ENCODE data around the gene HPS1. TPM values are rescaled to one million over a fixed set of nuclear protein-coding genes. Genes with fewer than 3 reads are reported as not detected.

HPS1 gene
- total and polyA plus RNA-seq, 10 of the 15 experiments (the other 5 are each of a cell fraction or from before 2014, with no cell fraction given), result 27.1 to 138 (median 54.8) TPM

DNA sequence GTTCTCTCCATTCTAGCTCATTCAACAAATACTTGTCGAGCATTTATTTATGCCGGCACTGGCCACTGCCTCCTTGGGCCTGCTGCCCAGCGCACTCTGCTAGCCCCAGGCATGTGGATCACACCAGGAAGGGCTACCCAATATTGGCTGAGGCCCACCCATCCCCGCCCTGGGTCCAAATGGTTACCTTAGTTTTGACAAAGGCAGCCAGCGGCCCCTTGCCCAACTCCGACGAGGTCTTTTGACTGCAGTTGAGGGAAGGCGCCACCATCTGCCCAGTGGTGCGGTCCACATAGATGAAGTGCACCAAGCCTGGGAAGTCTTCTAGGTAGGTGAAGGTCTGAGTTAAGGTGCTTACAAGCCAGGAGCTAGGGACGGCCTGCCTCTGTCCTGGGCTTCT lies 24.6 kb downstream of the HPS1 start (continued):
- TF ChIP-seq MTA3 (IDR thresholded peaks at IDR 0.05; ENCODE audit: borderline replicate concordance, low read length) (no peak), PAX8 (IDR thresholded peaks at IDR 0.05) (no peak), CTCF (IDR thresholded peaks at IDR 0.05 in 2 of 3, conservative IDR thresholded peaks at IDR 0.05 in 1 of 3; ENCODE audit: control insufficient read depth in 2 of 3, extremely low read depth in 1 of 3, insufficient read depth in 1 of 3, low read depth in 3 of 3, low read length in 3 of 3) (no peak), PKNOX1 (IDR thresholded peaks at IDR 0.05) (no peak), NBN (IDR thresholded peaks at IDR 0.05) (no peak)

DNA sequence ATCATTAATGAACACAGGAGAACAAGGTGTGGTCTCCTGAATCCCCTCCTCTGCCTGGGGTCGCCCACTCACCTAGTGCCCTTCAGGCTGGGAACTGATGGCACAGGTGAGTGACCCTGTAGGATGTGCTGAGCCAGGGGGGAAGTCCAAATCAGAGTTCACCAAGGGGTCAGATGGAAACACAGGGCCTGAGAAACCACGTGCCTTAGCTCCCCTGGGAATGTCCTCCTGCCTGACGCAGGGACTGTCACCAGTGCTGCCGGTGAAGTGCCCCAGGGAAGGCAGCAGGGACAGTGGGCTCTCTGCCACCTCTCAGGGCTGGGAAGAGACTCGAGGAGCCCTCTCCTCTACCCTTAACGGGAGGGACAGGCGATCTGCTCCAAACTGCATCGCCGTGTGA lies 25.9 kb downstream of the HPS1 start:
- intact Hi-C loops (cut with micrococcal nuclease; ENCODE audit: unreplicated experiment), result no loop called here
- Histone ChIP-seq H2AFZ (ENCODE audit: control insufficient read depth, low read depth, low read length) (no peak overlapping the region), H3K4me2 (ENCODE audit: control insufficient read depth, insufficient read depth) (no peak overlapping the region), H3K79me2 (ENCODE audit: control insufficient read depth, insufficient read depth, low read length) (no peaks in the 10 kb centered on the region), H3K9me3 (replicated peaks; ENCODE audit: control insufficient read depth, insufficient read depth, low read length) (no peaks in the 10 kb centered on the region), H3K27me3 (replicated peaks in 1 of 2; ENCODE audit: control insufficient read depth in 2 of 2, insufficient read depth in 2 of 2, low read length in 1 of 2) (no peaks in the 10 kb centered on the region), H3K4me3 (no peak overlapping the region), H4K20me1 (ENCODE audit: control insufficient read depth, insufficient read depth) (no peaks in the 10 kb centered on the region), H3K27ac (ENCODE audit: control insufficient read depth, insufficient read depth) (no peak overlapping the region), H3K36me3 (ENCODE audit: control insufficient read depth in 2 of 2, insufficient read depth in 2 of 2, low read length in 1 of 2) (peaks cover 5 to 13% of the 10 kb centered on the region in 2 experiments; a peak in 3 of 4 replicates), H3K9ac (ENCODE audit: control insufficient read depth, insufficient read depth, low read length) (no peak overlapping the region), H3K4me1 (ENCODE audit: control insufficient read depth, insufficient read depth, low read length) (peaks cover 5% of the 10 kb centered on the region)
- no TSS peak for BruUV-seq (replicated peaks)
- WGBS (ENCODE audit: insufficient coverage, insufficient replicate concordance, low lambda C conversion rate, missing lambda C conversion rate), result 69% methylated on average over 9 of the region's 9 CpGs
- FAIRE-seq (no peak), ATAC-seq (no peak; the same call in 2 of the 3 replicates), DNase-seq (ENCODE audit: low read depth, low spot score) (no peak)
- RAD21 ChIA-PET (ENCODE audit: unreplicated experiment), result no interaction called here
- CTCF ChIA-PET, result no interaction called here
- in situ Hi-C loops (cut with MboI), result no loop called here
- SMC1A ChIA-PET (ENCODE audit: uncharacterized antibody, unreplicated experiment), result no interaction called here
- POLR2A ChIA-PET, result no interaction called here
- no peak for TF ChIP-seq HDGF (IDR thresholded peaks at IDR 0.05)
- no peak for TF ChIP-seq POLR2AphosphoS5 (IDR thresholded peaks at IDR 0.05; ENCODE audit: low read length)
- no peak for TF ChIP-seq RCOR1 (conservative IDR thresholded peaks at IDR 0.05; ENCODE audit: low read depth, low read length)
- peak; percentile 35 for TF ChIP-seq MEF2B (IDR thresholded peaks at IDR 0.05; ENCODE audit: partially characterized antibody, poor library complexity, severe bottlenecking)
